MM.1S (cell line): ENCODE measurements around the gene CCDC167.

ENCODE experiments used
- EZH2 ChIP-seq: fragments of 300-600 bp; sonication (generic); optimal IDR thresholded peaks from 2 replicates; pipeline ENCODE3; 2017; ENCODE audit warnings: low read depth, mild to moderate bottlenecking, antibody characterized with exemption, low read length, mixed read lengths
- TF ChIP-seq, protein P1 (sequence below): fragments of 300-600 bp; sonication (generic); IDR thresholded peaks from 2 replicates; pipeline ENCODE4 v1.5.1; 2016; ENCODE audit warnings: antibody characterized with exemption, low read length, mixed read lengths

DNA sequence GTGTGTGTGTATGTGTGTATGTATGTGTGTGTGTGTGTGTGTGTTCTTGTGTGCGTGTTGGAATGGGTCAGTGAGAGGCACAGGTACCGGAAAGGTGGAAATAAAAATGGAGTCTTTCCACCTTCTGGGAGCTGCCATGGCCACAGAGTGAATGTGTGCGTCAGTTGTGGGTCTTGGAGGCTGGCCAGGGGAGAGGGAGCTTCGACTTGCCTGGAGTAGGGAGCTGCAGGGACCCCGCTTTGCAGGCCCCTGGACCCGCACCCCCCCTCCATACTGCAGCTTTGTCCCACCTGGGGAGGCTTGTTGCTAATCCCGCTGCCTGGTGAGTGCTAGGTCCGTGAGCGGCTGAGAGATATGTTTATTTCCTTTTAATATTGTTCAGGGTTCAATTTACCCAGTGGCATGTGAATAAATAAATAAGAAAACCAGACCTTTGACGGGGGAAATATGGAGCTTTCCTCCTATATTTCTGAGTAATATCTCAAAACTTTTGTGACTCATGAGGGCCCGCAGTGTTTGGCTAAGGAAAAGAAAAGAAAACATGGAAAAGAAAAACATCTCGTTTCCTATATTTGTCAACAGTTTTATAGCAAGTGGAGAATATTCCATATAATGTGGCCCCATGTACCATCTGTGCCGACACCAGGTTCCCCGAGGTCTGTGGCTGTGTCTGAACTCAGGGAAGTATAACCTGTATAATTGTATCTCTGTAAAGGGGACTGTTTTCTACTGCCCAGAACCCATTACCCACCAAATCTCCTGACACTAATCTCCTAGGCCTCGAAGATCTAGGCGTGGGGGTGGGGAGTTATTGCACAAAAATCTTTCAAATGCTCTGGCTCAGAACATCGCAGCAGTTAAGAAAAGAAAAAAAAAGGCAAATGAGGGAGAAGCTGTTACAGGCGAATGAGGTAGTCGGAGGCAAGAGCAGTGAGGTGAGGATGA, 24.6 kb upstream of the CCDC167 start:
- TF ChIP-seq, protein P1, sequence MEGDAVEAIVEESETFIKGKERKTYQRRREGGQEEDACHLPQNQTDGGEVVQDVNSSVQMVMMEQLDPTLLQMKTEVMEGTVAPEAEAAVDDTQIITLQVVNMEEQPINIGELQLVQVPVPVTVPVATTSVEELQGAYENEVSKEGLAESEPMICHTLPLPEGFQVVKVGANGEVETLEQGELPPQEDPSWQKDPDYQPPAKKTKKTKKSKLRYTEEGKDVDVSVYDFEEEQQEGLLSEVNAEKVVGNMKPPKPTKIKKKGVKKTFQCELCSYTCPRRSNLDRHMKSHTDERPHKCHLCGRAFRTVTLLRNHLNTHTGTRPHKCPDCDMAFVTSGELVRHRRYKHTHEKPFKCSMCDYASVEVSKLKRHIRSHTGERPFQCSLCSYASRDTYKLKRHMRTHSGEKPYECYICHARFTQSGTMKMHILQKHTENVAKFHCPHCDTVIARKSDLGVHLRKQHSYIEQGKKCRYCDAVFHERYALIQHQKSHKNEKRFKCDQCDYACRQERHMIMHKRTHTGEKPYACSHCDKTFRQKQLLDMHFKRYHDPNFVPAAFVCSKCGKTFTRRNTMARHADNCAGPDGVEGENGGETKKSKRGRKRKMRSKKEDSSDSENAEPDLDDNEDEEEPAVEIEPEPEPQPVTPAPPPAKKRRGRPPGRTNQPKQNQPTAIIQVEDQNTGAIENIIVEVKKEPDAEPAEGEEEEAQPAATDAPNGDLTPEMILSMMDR: no peak
- TF ChIP-seq EZH2: no peak
